Muscle of arm (tissue), 12 donors: ENCODE data around the gene UQCC2. TPM values are rescaled to one million over a fixed set of nuclear protein-coding genes. Genes with fewer than 3 reads are reported as not detected.

Experiments used
- DNase-seq: peaks from one replicate; pipeline ENCODE4 v3.0.0-alpha.2; 2013
- polyA plus RNA-seq, 12 donors: library from polyadenylated mRNA; unstranded; fragments of 120-200 nt; gene quantifications; one replicate each; pipeline ENCODE4 v1.2.1, GENCODE V29; 2013; ENCODE audit not compliant: insufficient read length in 12 of 12

Gene UQCC2
- polyA plus RNA-seq, 12 donors, result 40.5 to 90.5 (median 67.4) TPM; not detected in 1

- DNase-seq, result no peak
Measured at GRCh38 chr6:33727932-33728331, 16.4 kb upstream of the UQCC2 start.

- no peak for DNase-seq
Measured at GRCh38 chr6:33727126-33727525, 15.6 kb upstream of the UQCC2 start.

DNA sequence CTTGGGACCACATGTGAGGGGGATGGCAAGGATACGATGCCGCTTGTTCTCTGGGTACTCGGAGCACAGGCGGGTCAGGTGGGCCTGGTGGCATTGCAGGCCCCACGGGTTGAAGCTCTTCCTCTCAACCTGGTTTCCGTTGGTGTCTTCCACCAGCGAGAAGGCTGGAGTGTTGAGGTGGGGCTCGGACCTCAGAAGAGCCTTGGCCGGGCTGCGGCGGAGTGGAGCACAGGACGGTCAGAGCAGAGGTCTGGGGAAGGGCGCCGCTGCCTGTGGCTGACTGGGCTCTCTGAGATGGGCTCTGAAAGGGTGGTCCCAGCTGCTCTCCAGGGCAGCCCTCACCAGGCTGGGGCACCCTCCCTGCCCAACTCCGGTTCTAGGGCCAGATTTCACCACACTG lies 15.2 kb upstream of the UQCC2 start:
- DNase-seq, result no peak

DNA sequence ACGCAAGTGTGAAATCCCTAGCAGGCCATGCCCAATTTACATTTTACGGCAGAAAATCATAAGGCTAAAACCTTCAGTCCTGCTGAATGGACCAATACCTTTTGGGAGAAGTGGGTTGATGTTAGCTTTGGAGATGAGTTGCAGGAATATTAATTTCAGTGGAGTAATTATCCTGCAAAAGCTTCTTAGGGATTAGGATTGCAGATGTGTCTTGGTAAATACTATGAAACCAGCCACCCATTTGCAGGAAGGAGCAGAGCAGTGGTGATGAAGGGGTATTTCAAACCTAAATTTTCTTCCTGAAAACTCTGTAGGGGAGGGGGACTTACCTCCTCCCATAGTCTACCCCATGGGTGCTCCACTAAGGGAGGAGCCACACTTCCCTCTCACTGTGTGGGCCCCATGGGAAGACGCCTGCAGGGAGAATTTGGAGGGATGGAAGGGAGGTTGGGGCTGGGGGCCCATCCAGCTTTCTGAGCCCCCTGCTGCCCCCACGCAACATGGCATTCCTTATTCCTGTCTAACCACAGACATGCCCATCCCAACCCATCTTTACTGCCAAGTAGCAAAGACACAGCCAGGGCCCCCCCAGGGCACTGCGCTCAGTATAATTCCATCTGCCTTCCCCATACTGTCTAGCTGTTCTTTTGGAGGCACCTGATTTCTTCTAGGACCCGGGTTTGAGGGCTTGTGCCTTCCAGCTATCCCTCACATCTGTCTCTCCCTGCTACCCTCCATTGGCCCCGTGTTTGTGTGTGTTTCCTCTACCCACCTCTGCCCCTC lies 14.6 kb upstream of the UQCC2 start:
- no peak for DNase-seq

DNA sequence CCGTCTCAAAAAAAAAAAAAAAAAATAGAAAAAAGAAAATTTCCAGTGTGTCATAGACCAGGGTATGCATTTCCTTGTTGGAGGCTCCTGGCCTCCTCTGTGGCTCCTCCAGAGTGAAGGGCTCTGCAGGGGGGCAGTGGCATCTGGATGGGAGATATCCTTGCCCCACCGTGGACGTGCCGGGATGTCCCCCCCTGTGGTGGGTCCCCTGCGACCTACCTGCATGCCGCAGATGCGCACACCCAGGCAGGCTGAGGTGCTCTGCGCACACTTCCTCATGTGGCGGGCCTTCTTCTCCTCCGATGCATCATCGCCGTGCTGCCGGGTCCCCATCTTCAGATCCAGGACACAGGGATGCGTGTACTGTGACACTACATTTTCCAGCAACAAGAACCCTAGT lies 13.7 kb upstream of the UQCC2 start:
- DNase-seq, result no peak

- DNase-seq, result no peak
Measured at GRCh38 chr6:33724102-33725023, 12.9 kb upstream of the UQCC2 start.

DNA sequence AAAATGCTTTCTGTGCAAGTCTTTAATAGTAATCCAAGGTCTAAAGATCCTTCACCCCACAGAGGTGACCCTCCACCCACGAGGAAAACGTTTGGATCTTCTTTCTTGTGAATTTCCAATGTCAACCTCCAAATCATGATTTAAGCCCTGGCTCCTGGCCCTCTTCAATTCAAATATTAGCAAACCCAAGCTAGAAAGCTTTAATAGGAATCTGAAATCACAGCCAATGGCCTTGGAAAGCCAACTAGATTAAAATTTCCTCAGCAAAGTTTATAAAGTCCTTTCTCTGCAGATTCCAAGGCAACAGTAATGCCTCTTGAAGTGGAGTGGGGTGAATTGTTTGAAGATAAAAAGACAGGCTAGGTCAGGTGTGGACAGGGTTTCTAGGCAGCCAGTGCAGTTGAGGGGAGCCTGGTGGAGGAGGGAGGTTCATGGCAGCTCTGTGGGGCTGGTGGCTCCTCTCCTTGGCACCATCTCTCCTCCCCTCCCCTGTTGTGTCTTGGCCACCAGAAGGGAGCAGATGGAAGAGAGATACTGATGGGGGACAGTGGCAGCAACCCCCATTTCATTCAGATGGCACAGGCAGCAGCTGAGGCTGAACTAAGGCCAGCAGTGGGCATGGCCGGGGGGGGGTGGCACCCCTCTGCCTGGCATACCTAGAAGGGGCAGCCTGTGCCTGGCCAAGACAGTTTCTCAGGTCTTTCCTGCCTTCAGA lies 12.0 kb upstream of the UQCC2 start:
- DNase-seq, result no peak

GRCh38 chr6:33722103-33722623 lies 10.7 kb upstream of the UQCC2 start:
- no peak for DNase-seq

GRCh38 chr6:33721508-33721907 lies 10.0 kb upstream of the UQCC2 start:
- no peak for DNase-seq

- no peak for DNase-seq
Measured at GRCh38 chr6:33720998-33721397, 9.5 kb upstream of the UQCC2 start.

DNA sequence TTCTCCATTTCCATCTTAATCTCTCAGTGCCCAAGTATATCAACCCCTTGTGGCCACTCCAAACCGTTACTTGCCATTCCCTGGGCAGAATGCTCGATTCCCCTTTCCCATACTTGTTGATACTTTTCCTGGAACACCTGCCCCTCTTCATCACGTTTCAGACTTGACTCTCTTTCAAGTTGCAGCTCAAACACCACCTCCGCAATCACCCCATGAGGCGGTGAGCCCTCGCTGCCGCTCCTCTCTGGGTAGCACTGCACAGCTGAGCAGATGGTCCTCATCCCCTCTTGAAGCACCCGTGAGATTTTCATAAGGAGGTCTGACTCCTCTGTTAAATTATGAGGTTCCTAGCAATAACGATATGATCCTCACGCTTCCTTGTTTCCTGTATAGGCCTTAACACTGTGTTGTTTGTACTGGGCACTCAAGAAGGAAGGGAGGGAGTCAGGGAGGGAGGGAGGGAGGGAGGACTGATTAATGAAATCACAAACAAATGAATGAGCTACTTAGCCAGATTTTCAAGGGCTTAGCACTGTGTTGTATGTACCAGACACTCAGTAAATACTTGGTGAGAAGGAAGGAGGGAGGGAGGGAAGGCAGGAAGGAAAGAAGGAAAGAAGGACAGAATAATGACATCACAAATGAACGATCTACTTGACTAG lies 8.0 kb upstream of the UQCC2 start:
- DNase-seq, result no peak

DNA sequence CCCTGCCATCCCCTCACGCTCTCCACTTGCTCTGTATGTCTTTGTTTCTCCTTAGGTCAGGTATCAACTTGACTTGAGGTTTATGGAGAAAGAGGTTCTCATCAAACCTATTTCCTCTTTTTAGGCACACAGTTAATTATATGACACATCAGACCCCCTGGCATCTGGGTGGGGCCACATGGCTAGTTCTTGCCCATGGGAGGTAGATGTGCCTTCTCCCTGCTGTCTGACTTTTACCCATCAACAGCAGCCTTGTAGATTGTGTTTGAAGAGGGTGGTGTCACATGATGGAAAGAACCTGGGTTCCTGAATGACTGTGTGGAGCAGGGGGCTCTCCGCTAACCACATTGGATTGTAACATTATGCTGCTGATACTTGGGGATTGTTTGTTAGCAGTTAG lies 7.2 kb upstream of the UQCC2 start:
- DNase-seq, result no peak

DNA sequence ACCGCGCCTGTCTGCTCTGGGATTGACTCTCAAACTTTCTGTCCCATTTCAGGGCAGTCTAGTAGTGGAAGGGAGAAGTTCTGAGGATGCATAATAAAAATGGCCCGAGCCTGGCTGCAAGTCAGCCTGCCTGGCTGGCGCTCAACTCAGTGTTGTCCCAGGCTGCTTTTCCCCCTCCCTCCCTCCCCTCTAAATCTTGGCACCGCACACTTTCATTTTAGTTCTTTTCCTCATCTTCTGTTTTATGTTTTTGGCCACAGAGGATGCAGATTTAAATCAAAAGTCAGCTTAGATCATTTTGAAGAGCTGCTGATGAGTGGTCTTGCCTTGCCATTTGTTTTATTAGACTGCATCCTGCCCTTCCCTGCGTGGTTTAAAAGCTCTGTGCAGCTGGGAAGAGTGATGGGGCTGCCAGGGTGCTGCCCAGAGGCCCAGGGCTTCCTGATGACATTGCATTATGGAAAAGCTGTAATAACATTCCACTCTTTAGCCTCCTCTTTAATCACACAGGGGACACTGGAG lies 6.5 kb upstream of the UQCC2 start:
- peak; percentile 80 for DNase-seq

- DNase-seq, result no peak
Measured at GRCh38 chr6:33716890-33717632, 5.6 kb upstream of the UQCC2 start.

DNA sequence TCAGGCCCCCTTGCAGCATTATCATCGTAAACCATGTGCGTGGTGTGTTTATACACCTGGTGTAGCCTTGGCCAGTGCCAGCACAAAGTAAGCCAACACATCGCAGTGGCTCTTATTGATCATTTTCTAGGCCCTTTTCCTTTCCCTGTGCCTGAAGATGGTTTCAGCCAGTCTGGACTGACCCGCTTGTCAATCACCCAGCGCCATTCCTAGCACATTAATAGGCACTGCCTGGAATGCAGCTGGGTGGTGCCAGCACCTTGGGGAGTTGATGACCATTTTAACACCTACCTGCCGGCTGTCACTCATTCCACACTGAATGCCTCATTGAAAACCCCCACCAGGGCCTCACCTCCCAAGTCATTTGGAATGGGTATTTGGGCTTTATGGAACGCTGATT lies 4.9 kb upstream of the UQCC2 start:
- no peak for DNase-seq

DNA sequence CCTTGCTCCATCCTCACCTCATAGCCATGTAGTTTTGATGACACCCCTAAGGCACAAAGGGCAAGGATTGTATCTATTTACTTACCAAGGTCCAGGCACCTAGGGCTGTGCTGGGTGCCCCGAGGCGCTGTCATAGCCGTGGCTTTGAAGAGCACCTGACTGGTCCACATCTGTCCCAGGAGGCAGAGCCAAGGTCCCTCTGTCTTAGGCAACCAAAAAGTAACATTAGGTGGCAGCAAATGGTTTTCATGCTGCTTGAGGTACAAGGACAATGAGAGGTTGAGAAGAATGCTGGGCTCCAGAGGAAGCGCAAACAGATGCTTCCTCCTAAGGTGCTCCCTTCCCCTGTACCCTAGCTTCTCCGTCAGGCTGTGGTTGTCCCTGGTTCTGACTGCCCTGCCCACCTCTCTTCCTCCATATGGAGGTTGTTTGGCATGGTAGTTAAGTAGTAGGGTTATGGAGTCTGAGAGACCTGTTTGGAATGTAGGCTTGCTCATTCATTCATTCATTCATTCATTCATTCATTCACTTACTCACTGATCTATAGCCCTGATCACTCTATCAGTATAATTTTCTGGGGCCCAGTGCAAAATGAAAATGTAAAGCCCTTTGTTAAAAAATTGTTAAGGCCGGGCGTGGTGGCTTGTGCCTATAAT lies 3.0 kb upstream of the UQCC2 start:
- no peak for DNase-seq

DNA sequence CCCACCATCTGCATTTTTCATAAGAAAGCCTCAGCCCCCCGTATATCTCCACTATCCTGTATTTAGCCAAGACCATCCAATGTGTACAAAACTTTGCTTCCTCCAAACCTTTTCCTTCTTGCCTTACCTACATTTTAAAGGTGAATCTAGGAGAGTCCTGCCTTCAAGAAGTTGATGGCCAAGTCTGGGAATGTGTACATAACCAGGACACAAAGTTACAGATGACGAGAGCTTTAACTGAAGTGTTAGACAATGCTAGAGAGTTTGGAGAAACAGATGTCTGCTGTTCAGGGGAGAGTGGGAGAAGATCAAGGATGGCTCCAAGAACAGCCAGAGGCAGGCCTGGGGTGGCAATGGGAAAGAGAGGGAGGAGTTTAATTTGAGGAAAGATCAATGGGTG lies 2.3 kb upstream of the UQCC2 start:
- no peak for DNase-seq

- no peak for DNase-seq
Measured at GRCh38 chr6:33712914-33713313, 1.4 kb upstream of the UQCC2 start.

DNA sequence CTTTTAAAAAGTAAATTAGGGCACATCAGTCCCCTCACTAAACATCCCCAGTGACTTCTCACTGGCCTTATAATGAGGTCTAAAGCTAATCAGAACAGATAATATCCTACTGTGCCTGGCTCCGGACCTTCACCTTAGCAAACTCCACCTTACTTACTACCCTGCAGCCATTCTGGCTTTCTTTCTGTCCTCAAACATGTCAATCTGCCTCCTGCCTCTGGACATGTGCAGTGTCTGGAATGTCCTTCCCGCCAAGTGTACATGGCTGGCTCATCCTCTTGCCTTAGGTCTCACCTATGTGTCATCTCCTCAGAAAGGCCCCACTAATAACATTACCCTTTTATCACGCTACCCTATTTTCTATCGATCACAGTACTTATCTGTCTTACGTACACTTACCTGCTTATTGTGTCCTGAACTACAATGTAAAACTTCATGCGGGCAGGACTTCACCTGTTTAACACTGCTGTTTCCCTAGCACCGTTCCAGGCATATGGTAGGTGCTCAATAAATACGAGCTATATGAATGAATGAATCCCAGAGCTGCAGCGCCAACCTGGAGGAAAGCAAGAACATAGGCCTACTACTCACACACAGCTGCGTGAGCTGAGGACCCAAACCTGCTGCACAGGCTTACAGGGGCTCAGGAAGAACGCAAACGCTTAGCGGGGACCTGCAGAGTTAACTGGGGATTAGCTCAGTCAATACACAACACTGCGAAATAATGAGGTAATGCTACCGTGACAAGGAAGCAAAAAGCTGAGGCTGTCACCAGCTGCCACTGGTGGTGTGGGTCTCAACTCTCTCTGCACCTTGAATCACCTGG lies 991 bp downstream of the UQCC2 start:
- DNase-seq, result no peak
